Measurements from ENCODE around the gene AK5.

The AK5 gene

GRCh38 chr1:77350012-77350770, 68.4 kb downstream of the AK5 start:
- H3K27ac ChIP-seq = no peak overlapping the region
- TF ChIP-seq, protein P1, sequence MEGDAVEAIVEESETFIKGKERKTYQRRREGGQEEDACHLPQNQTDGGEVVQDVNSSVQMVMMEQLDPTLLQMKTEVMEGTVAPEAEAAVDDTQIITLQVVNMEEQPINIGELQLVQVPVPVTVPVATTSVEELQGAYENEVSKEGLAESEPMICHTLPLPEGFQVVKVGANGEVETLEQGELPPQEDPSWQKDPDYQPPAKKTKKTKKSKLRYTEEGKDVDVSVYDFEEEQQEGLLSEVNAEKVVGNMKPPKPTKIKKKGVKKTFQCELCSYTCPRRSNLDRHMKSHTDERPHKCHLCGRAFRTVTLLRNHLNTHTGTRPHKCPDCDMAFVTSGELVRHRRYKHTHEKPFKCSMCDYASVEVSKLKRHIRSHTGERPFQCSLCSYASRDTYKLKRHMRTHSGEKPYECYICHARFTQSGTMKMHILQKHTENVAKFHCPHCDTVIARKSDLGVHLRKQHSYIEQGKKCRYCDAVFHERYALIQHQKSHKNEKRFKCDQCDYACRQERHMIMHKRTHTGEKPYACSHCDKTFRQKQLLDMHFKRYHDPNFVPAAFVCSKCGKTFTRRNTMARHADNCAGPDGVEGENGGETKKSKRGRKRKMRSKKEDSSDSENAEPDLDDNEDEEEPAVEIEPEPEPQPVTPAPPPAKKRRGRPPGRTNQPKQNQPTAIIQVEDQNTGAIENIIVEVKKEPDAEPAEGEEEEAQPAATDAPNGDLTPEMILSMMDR (conservative IDR thresholded peaks at IDR 0.05) = no peak

- TF ChIP-seq, protein P1 (conservative IDR thresholded peaks at IDR 0.05) = no peak
- no peak overlapping the region for H3K27ac ChIP-seq
Observed at GRCh38 chr1:77354536-77354935, 72.7 kb downstream of the AK5 start.

- TF ChIP-seq, protein P1 (conservative IDR thresholded peaks at IDR 0.05) = no peak
Observed at GRCh38 chr1:77355010-77355409, 73.2 kb downstream of the AK5 start.

GRCh38 chr1:77356136-77356535, 74.3 kb downstream of the AK5 start:
- no peak overlapping the region for H3K27ac ChIP-seq
- TF ChIP-seq, protein P1 (conservative IDR thresholded peaks at IDR 0.05) = no peak

More at GRCh38 chr1:77355010-77355409, 73.2 kb downstream of the AK5 start:
- H3K27ac ChIP-seq = no peak overlapping the region

GRCh38 chr1:77360256-77360655, 78.4 kb downstream of the AK5 start:
- TF ChIP-seq, protein P1 (conservative IDR thresholded peaks at IDR 0.05) = no peak
- no peak overlapping the region for H3K27ac ChIP-seq

- no peak overlapping the region for H3K27ac ChIP-seq
- TF ChIP-seq, protein P1 (conservative IDR thresholded peaks at IDR 0.05) = no peak
Observed at GRCh38 chr1:77361621-77362020, 79.8 kb downstream of the AK5 start.

GRCh38 chr1:77370161-77370560, 88.3 kb downstream of the AK5 start:
- no peak overlapping the region for H3K27ac ChIP-seq
- TF ChIP-seq, protein P1 (conservative IDR thresholded peaks at IDR 0.05) = no peak

Measured in VCaP (cell line).